Bronchus fibroblast of lung (primary cell): ENCODE data around the gene OARD1. TPM values are rescaled to one million over a fixed set of nuclear protein-coding genes. Genes with fewer than 3 reads are reported as not detected.

Experiments
- total RNA-seq: library from RNA; depleted of rRNA; stranded (reverse); fragments of >200 nt; gene quantifications from 2 replicates; pipeline ENCODE4 v1.2.3, GENCODE V29; 2015

OARD1 gene, protein sequence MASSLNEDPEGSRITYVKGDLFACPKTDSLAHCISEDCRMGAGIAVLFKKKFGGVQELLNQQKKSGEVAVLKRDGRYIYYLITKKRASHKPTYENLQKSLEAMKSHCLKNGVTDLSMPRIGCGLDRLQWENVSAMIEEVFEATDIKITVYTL
- total RNA-seq: 8.8 and 15.0 TPM in 2 replicates

DNA sequence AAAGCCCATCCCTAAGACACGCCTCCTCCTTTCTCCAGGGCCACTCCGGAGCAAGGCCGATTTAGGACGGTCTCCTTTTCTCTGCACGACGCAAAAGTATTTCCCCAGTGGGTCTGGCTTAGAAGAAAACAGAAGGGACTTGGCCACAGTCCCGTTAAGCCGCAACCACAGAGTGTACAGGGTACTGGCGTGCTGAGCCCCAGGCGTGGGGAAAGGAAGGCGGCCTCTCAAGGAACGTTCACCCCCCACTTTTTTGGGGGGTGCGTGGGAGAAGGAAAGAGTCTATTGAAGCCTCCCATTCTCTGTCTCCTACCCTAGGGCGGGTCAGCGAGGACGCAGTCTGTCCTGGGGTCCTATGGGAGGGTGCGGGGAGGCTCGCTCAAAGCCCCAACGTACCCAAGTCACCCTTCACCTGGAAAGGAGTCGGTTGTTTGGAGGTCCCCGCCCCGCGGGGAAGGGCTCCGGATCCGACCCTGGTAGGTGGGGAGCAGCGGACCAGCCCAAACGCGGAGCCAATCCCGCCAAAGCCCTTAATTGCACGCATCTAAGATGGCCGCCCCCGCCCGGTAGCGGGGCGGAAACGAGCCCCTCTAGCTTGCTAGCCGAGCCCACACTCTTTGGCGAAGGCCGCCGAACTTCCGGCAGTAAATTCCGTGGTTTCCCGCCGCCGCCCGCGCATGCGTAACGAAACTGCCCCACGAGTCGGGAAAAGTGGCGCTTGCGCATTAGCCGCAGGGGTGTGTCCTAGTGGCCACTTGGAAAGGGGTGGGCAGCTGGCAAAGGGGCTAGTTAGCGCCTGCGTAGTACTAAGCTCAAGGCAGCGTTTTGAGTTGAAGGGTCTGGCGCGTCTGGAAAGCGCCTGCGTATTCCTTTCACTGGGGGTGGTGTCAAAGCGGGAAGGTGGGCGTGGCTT lies at the start of gene OARD1:
OARD1 (minus strand) TSS at position 434 of the 913 bp plus-strand sequence. CDS start 722 bp downstream, outside the sequence.

DNA sequence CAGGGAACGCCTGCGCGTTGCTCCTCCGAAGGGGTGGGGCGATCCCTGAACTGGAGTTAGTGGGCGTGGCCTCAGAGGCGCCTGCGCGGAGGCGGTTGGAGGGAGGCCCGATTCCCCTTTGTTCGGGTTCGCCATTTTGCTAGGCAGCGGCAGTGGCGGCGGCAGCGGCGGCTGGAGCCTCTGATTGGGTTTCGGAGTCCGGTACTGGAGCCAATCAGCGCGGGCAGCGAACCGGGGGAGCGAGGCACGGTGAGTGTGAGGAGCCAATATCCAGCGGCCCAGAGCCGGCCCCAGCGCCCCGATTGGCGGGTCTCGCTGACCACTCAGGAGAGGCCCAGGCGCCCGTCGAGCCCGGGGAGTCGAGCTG lies 663 bp upstream of the OARD1 start, which contains the start of gene NFYA:
NFYA (plus strand) TSS at position 139 of the 367 bp plus-strand sequence. CDS start 6,116 bp downstream, outside the sequence.

DNA sequence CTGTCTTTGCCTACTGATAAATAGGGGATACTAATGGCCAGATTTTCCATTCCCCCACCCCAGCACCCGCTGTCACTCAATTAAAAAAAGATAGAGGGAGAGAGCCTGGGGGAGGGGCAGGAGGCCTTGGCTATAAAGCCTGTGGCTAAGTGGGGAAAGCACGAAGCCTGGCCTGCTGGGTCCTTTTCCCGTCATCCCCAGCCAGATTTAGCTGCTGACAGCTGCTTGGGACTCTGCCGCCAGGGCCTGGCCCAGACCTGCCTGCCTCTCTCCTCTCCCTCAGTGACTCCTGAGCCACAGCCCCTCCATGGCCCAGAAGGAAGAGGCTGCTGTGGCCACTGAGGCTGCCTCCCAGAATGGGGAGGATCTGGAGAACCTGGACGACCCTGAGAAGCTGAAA lies 19.1 kb downstream of the OARD1 start, which contains the start of gene APOBEC2:
APOBEC2 (plus strand) TSS at position 162 of the 400 bp plus-strand sequence; CDS start at position 308, 146 bp downstream.

DNA sequence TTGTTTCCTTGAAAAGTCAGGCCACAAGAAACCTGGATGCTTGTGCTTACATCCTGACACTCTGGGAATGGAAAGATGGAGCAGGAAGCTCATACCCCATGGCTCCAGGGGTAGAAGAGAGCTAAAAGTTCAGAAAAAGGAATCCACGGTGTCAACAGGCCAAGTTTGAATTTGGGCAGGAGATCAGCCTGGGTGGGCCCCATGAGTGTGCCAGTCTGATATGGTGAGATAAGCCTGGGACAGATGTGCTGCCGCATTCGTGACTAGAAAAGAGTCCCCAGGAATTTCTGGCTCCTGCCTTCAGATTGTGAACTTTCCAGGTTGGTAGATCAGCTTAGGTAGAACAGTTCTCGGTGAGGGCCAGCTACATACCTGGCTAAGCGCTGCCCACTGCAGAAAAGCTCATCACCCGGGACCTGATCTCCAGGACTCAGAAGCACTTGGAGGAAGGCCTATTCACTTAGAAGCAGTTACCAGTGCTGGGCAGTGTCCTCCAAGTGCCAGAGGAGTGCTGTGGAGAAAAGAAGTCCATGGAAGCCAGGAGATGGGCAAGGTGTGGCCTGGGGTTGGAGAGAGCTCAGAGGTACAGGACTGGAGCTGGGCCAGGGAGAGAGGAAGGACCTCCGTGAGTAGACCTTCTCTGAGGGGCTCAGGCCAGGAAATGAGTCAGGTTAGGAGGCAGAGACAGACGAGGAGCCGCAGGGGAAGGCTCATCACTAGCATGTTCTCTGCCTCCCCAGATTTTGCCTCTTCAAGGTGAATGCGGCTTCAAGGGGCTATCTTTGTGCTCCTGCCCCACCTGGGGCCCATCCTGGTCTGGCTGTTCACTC lies 29.7 kb downstream of the OARD1 start, which contains the start of gene TSPO2:
TSPO2 (plus strand) TSS at position 242 of the 830 bp plus-strand sequence; CDS start at position 761, 519 bp downstream.

DNA sequence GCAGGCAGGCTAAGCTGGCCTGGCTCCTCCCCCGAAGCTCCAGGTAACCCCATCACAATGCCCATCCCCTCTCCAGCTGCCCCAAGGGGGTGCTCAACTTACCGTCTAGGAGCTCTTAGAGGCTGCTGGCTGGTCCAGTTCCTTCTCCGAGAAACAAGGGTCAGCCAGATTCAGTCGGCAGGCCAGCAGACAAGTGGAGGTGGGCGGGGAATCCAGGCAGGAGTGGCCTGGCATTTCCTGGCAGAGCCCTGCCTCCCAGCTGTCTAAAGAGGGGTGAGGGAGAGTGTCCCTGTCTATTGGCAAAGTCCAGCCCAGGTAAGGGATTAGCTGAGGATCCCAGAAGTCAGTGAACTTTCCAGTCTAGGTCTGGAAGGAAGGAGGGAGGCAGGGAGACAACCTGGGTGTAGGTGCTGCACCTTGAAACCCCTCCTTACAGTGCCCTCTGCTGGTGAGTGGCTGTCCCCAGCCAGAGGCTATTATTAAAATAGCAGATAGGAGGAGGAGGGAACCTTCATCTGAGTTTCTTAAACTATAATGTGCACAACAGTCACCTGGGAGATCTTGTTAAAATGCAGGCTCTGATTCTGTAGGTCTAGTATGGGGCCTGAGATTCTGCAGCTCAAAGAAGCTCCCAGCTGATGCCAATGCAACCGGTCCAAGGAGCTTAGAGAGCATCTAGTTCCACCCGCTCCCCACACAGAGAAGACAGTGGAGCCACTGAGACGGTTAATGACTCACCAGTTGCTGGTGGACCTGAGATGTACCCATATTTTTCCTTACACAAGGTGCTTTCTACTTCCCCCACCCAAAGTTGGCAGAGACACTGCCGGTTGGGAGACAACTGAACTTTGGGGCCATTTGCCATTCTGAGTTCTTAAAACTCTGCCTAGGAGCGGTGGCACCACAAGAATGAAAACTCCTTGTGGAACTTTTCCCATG lies 32.8 kb downstream of the OARD1 start, which contains the start of gene UNC5CL:
UNC5CL (minus strand) TSS at position 162 of the 939 bp plus-strand sequence. CDS start 4,147 bp downstream, outside the sequence.

Other genes starting within 250 kb of the OARD1 start
- gene UNC5CL, start 33.1 kb downstream of the OARD1 start, total RNA-seq: under 0.01 and 0.15 TPM in 2 replicates
- gene TSPO2, start 29.9 kb downstream of the OARD1 start, total RNA-seq: not detected in 2 replicates
- gene APOBEC2, start 19.2 kb downstream of the OARD1 start, total RNA-seq: not detected in 2 replicates
- 12.6 and 16.1 TPM in 2 replicates for gene NFYA, start 618 bp upstream of the OARD1 start, total RNA-seq
- gene TREML1, start 82.0 kb upstream of the OARD1 start, total RNA-seq: not detected in 2 replicates
- not detected in 2 replicates for gene TREM2, start 90.8 kb upstream of the OARD1 start, total RNA-seq
- not detected in 2 replicates for gene TREML2, start 128.8 kb upstream of the OARD1 start, total RNA-seq
- gene TREML4, start 156.0 kb upstream of the OARD1 start, total RNA-seq: not detected in 2 replicates
- gene TREM1, start 214.3 kb upstream of the OARD1 start, total RNA-seq: 0.15 TPM in 1 of 2 replicates, not detected in the other